Endothelial cell of hepatic sinusoid (primary cell): ENCODE measurements around the gene GRM7.

ENCODE experiments used
- in situ Hi-C: cut with HindIII; loops from 2 replicates; pipeline ENCODE4 v1.10.0; 2017; ENCODE audit warnings: low sequenced_read_pairs

GRM7 gene

GRCh38 chr3:7290077-7290825 lies 429.3 kb downstream of the GRM7 start:
- in situ Hi-C loops, result no loop called here

- in situ Hi-C loops, result no loop called here
These were observed 431.4 kb downstream of the GRM7 start for GRCh38 chr3:7292362-7292761.

- in situ Hi-C loops, result no loop called here
These were observed 432.4 kb downstream of the GRM7 start for GRCh38 chr3:7293286-7293685.

GRCh38 chr3:7305561-7305960 lies 444.6 kb downstream of the GRM7 start:
- in situ Hi-C loops, result no loop called here

- in situ Hi-C loops, result no loop called here
These were observed 446.0 kb downstream of the GRM7 start for GRCh38 chr3:7306901-7307300.

GRCh38 chr3:7307410-7307809 lies 446.5 kb downstream of the GRM7 start:
- in situ Hi-C loops, result no loop called here

- in situ Hi-C loops, result no loop called here
These were observed 448.8 kb downstream of the GRM7 start for GRCh38 chr3:7309641-7310102.

- in situ Hi-C loops, result no loop called here
These were observed 454.1 kb downstream of the GRM7 start for GRCh38 chr3:7315037-7315436.

GRCh38 chr3:7322957-7323669 lies 462.2 kb downstream of the GRM7 start:
- in situ Hi-C loops, result no loop called here

GRCh38 chr3:7328339-7328738 lies 467.4 kb downstream of the GRM7 start:
- in situ Hi-C loops, result no loop called here

- in situ Hi-C loops, result no loop called here
These were observed 471.8 kb downstream of the GRM7 start for GRCh38 chr3:7332696-7333095.

GRCh38 chr3:7333125-7333524 lies 472.2 kb downstream of the GRM7 start:
- in situ Hi-C loops, result no loop called here

- in situ Hi-C loops, result no loop called here
These were observed 479.9 kb downstream of the GRM7 start for GRCh38 chr3:7340795-7341194.

GRCh38 chr3:7346364-7346763 lies 485.4 kb downstream of the GRM7 start:
- in situ Hi-C loops, result no loop called here

- in situ Hi-C loops, result no loop called here
These were observed 496.2 kb downstream of the GRM7 start for GRCh38 chr3:7357101-7357500.

GRCh38 chr3:7367968-7368367 lies 507.1 kb downstream of the GRM7 start:
- in situ Hi-C loops, result no loop called here

- in situ Hi-C loops, result no loop called here
These were observed 507.7 kb downstream of the GRM7 start for GRCh38 chr3:7368597-7368996.

- in situ Hi-C loops, result no loop called here
These were observed 511.0 kb downstream of the GRM7 start for GRCh38 chr3:7371693-7372572.

- in situ Hi-C loops, result no loop called here
These were observed 516.2 kb downstream of the GRM7 start for GRCh38 chr3:7377103-7377502.

- in situ Hi-C loops, result no loop called here
These were observed 520.8 kb downstream of the GRM7 start for GRCh38 chr3:7381741-7382140.

GRCh38 chr3:7382293-7383010 lies 521.5 kb downstream of the GRM7 start:
- in situ Hi-C loops, result no loop called here
